ENCODE results near the gene GRIP2. TPM values are rescaled to one million over a fixed set of nuclear protein-coding genes. Genes with fewer than 3 reads are reported as not detected.

GRIP2 gene
- polyA plus RNA-seq, 1 donor from 2014 or later, result 8.6 TPM

DNA sequence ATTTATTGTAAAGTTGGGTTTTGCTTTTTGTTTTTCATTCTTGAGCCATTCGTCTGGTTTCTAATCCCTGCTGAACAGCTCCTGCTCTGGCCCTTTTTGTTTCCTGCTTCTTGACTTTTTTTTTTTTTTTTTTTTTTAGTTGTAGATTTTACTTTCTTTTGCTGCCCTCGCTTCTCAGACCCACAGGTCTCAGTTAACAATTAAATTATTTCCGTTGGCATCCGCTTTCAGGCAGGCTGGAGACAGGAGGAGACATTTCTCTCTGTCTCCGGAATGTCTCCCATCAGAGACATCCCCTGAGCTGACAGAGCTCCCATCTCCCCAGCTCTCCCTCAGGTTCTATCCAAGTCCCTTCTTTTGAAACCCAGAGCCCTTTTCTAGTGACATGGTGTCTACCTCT lies 69.1 kb downstream of the GRIP2 start:
- Histone ChIP-seq H3K4me3 (ENCODE audit: low read length) (no peak overlapping the region), H3F3A (ENCODE audit: insufficient read depth, low read length, poor library complexity, severe bottlenecking) (no peaks in the 10 kb centered on the region), H3K9me2 (ENCODE audit: insufficient read depth, low read length) (no peaks in the 10 kb centered on the region), H3K4me2 (ENCODE audit: low read length) (no peak overlapping the region), H4K20me1 (ENCODE audit: insufficient read depth) (no peaks in the 10 kb centered on the region), H3K27ac (ENCODE audit: low read length) (no peak overlapping the region), H2AFZ (ENCODE audit: low read depth, low read length) (no peak overlapping the region), H3K9ac (ENCODE audit: low read length) (no peak overlapping the region), H3K27me3 (ENCODE audit: insufficient read depth, low read depth, low read length) (no peaks in the 10 kb centered on the region), H3K9me3 (ENCODE audit: low read length) (no peaks in the 10 kb centered on the region), H3K36me3 (ENCODE audit: insufficient read depth, low read length) (no peaks in the 10 kb centered on the region), H3K79me2 (replicated peaks; ENCODE audit: insufficient read depth, low read length) (no peaks in the 10 kb centered on the region)
- TF ChIP-seq EP300 (conservative IDR thresholded peaks at IDR 0.05; ENCODE audit: poor library complexity, severe bottlenecking), result no peak
- TF ChIP-seq MXI1 (conservative IDR thresholded peaks at IDR 0.05; ENCODE audit: poor library complexity, severe bottlenecking), result no peak
- TF ChIP-seq, protein P1, sequence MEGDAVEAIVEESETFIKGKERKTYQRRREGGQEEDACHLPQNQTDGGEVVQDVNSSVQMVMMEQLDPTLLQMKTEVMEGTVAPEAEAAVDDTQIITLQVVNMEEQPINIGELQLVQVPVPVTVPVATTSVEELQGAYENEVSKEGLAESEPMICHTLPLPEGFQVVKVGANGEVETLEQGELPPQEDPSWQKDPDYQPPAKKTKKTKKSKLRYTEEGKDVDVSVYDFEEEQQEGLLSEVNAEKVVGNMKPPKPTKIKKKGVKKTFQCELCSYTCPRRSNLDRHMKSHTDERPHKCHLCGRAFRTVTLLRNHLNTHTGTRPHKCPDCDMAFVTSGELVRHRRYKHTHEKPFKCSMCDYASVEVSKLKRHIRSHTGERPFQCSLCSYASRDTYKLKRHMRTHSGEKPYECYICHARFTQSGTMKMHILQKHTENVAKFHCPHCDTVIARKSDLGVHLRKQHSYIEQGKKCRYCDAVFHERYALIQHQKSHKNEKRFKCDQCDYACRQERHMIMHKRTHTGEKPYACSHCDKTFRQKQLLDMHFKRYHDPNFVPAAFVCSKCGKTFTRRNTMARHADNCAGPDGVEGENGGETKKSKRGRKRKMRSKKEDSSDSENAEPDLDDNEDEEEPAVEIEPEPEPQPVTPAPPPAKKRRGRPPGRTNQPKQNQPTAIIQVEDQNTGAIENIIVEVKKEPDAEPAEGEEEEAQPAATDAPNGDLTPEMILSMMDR (IDR thresholded peaks at IDR 0.05; ENCODE audit: poor library complexity, severe bottlenecking), result no peak
- TF ChIP-seq TAF1 (IDR thresholded peaks at IDR 0.05; ENCODE audit: low read depth), result no peak
- TF ChIP-seq SMC3 (conservative IDR thresholded peaks at IDR 0.05; ENCODE audit: poor library complexity), result no peak
- no peak for TF ChIP-seq POLR2AphosphoS5 (IDR thresholded peaks at IDR 0.05)
- TF ChIP-seq, protein P2, sequence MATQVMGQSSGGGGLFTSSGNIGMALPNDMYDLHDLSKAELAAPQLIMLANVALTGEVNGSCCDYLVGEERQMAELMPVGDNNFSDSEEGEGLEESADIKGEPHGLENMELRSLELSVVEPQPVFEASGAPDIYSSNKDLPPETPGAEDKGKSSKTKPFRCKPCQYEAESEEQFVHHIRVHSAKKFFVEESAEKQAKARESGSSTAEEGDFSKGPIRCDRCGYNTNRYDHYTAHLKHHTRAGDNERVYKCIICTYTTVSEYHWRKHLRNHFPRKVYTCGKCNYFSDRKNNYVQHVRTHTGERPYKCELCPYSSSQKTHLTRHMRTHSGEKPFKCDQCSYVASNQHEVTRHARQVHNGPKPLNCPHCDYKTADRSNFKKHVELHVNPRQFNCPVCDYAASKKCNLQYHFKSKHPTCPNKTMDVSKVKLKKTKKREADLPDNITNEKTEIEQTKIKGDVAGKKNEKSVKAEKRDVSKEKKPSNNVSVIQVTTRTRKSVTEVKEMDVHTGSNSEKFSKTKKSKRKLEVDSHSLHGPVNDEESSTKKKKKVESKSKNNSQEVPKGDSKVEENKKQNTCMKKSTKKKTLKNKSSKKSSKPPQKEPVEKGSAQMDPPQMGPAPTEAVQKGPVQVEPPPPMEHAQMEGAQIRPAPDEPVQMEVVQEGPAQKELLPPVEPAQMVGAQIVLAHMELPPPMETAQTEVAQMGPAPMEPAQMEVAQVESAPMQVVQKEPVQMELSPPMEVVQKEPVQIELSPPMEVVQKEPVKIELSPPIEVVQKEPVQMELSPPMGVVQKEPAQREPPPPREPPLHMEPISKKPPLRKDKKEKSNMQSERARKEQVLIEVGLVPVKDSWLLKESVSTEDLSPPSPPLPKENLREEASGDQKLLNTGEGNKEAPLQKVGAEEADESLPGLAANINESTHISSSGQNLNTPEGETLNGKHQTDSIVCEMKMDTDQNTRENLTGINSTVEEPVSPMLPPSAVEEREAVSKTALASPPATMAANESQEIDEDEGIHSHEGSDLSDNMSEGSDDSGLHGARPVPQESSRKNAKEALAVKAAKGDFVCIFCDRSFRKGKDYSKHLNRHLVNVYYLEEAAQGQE (IDR thresholded peaks at IDR 0.05; ENCODE audit: borderline replicate concordance), result no peak
- TF ChIP-seq RAD21 (conservative IDR thresholded peaks at IDR 0.05), result no peak
- no peak for TF ChIP-seq EZH2 (IDR thresholded peaks at IDR 0.05; ENCODE audit: borderline replicate concordance, insufficient read depth, low read length, poor library complexity, severe bottlenecking)

DNA sequence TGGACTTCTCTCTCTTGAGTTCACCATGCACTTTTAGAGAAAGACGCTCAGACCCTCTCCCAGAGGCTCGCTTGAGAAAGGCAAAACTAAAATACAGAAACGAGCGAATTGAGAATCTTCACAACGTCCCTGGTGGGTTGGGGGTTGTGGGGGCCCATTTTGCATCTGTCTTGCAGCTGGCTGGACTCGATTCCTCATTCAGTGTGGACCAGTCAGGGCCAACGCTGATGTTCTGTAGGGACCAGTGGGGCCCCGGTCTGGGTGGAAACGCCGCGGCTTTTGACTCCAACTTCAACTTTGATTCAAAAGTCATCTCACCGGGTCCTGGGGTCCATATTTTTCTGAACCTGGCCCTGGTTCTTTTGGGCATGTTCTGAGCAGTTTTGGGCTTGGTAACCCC lies 69.7 kb downstream of the GRIP2 start:
- Histone ChIP-seq H3K9ac (ENCODE audit: low read length) (no peak overlapping the region), H3K36me3 (ENCODE audit: insufficient read depth, low read length) (no peaks in the 10 kb centered on the region), H3K79me2 (replicated peaks; ENCODE audit: insufficient read depth, low read length) (no peaks in the 10 kb centered on the region), H3K9me3 (ENCODE audit: low read length) (no peaks in the 10 kb centered on the region), H3F3A (ENCODE audit: insufficient read depth, low read length, poor library complexity, severe bottlenecking) (no peaks in the 10 kb centered on the region), H4K20me1 (ENCODE audit: insufficient read depth) (no peaks in the 10 kb centered on the region), H3K4me3 (ENCODE audit: low read length) (no peak overlapping the region), H3K4me2 (ENCODE audit: low read length) (no peak overlapping the region), H3K27me3 (ENCODE audit: insufficient read depth, low read depth, low read length) (no peaks in the 10 kb centered on the region), H2AFZ (ENCODE audit: low read depth, low read length) (no peak overlapping the region), H3K27ac (ENCODE audit: low read length) (no peak overlapping the region), H3K9me2 (ENCODE audit: insufficient read depth, low read length) (no peaks in the 10 kb centered on the region)
- TF ChIP-seq POLR2AphosphoS5 (IDR thresholded peaks at IDR 0.05) (no peak), SMC3 (conservative IDR thresholded peaks at IDR 0.05; ENCODE audit: poor library complexity) (no peak), EZH2 (IDR thresholded peaks at IDR 0.05; ENCODE audit: borderline replicate concordance, insufficient read depth, low read length, poor library complexity, severe bottlenecking) (no peak), EP300 (conservative IDR thresholded peaks at IDR 0.05; ENCODE audit: poor library complexity, severe bottlenecking) (no peak), RAD21 (conservative IDR thresholded peaks at IDR 0.05) (no peak), MXI1 (conservative IDR thresholded peaks at IDR 0.05; ENCODE audit: poor library complexity, severe bottlenecking) (no peak), TAF1 (IDR thresholded peaks at IDR 0.05; ENCODE audit: low read depth) (no peak)
- TF ChIP-seq, protein P2 (IDR thresholded peaks at IDR 0.05; ENCODE audit: borderline replicate concordance), result no peak
- TF ChIP-seq, protein P1 (IDR thresholded peaks at IDR 0.05; ENCODE audit: poor library complexity, severe bottlenecking), result no peak
